HG02798 (cell line): ENCODE data around the gene TSHR.
A peak's percentile ranks its signal among the peaks of the same experiment; 100 is the strongest.
"Not testable (repeated sequence)": the region's sequence is repeated elsewhere in the genome, so short reads cannot be mapped to it uniquely, and the experiment has no call there.

Experiments used
- ATAC-seq: cut with Tn5 transposase; IDR thresholded peaks from one replicate; pipeline ENCODE4 v1.9.1; 2021; ENCODE audit warnings: mild to moderate bottlenecking; ENCODE audit not compliant: unreplicated experiment, poor library complexity

TSHR gene

GRCh38 chr14:80955416-80955941 is at the start of gene TSHR:
Gene TSHR (plus strand): TSS chr14:80955621. CDS start chr14:80955681, 60 bp downstream.
- ATAC-seq = no peak

DNA sequence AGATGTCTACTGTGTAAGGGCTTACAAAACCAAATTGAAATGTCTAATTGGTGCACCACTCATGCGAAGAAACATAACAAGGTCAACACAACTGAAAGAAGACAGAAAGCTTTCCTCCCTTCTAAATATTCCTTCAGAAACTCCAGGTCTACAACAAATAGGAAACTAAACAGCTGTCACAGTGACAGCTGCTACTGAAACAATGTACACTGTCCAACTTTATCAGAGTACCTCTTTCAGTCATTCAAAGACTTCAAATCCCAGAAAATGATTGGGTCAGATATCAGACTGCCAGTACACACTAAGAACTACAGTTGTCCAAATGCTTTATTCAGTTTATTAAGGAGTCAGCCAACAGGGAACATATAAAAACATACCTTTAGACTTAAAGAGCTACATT is 49.1 kb upstream of the TSHR start:
- no peak for ATAC-seq

- ATAC-seq = no peak
Measured at GRCh38 chr14:80906946-80907345, 48.5 kb upstream of the TSHR start.

DNA sequence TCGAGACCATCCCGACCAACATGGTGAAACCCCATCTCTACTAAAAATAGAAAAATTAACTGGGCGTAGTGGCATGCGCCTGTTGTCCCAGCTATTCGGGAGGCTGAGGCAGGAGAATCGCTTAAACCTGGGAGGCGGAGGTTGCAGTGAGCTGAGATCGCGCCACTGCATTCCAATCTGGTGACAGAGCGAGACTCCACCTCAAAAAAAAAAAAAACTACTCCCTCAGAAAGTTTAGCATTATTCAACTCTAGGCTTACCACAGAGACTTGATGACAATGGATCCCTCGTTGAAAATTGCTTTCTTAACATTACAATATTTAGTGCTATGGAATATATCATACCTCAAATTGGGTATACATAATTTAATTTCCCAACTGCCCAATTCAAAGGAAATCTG is 43.4 kb upstream of the TSHR start:
- ATAC-seq = not testable (repeated sequence)

- no peak for ATAC-seq
Measured at GRCh38 chr14:80919622-80920021, 35.8 kb upstream of the TSHR start.

DNA sequence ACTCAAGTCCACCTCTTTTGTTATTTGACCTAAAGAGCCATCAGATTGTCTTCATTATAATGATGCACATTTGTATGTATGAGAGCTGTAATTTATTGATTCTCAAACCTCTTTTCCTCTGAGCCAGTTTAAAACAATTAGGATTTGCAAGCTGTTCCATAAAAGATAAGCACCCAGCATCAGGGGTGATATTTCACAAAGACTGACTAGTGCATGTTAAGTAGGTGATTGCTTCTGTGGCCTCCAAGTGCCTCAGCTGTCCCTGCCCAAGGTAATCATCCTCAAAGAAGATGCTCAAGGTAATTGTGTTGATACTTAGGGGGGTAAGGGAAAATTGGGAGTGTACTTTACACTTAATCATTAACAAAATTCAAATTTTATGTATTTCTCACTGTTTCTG is 32.1 kb upstream of the TSHR start:
- ATAC-seq = no peak

GRCh38 chr14:80924365-80925103 is 30.9 kb upstream of the TSHR start:
- no peak for ATAC-seq

GRCh38 chr14:80926397-80927082 is 28.9 kb upstream of the TSHR start:
- no peak for ATAC-seq

GRCh38 chr14:80927083-80927989 is 28.1 kb upstream of the TSHR start:
- no peak for ATAC-seq

- peak; percentile 23 for ATAC-seq
Measured at GRCh38 chr14:80930095-80930494, 25.3 kb upstream of the TSHR start.

GRCh38 chr14:80930836-80931389 is 24.5 kb upstream of the TSHR start:
- peak; percentile 98 for ATAC-seq

- no peak for ATAC-seq
Measured at GRCh38 chr14:80933282-80933681, 22.1 kb upstream of the TSHR start.

GRCh38 chr14:80933686-80934085 is 21.7 kb upstream of the TSHR start:
- ATAC-seq = no peak

- ATAC-seq = no peak
Measured at GRCh38 chr14:80940146-80940545, 15.3 kb upstream of the TSHR start.

DNA sequence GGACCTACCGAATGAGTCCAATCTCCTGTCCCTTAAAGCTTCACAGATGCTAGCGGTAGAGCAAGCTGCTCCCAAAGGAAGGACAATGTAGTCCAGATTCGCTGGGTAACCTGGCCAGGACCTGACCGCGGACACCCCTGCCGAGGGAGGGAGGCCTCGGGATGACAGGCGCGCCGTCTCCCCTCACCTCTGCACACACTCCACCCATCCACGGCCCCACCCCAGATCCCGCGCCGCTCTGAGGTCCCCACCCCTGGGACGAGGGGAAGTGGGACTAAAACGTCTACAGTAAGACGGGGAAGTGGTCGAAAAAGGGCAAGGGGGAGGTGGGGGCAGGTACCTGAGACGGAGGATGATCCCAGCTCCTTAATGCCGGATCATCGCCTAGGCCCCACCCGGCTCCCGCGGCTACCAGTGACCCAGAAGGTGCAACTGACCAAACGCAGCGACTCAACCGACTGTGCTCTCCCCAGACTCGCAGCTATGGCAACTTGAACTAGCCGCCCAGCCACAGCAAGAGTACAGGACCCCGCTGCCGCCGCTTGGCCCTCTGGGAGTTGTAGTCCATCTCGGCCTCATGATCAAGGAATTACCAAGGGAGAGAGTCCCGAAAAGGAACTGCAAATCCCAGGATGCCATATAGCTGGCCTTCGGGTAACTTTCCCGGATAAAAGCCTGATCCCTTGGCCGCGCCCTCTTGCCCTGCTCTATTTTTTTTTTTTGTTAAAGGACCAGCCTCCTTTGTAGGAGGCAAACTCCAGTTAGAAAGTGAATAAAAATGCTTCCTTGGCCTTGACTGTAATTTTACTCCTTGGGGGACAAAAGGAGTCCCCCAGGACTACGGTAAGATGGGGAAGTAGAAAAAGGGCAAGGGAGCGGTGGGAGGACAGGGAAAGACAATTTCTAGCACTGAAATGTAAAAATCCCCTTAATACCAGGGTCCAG is 13.9 kb upstream of the TSHR start, which contains the start of gene CEP128:
Gene CEP128, minus strand, starts transcription at position 498 of the 945 bp plus-strand sequence.
- ATAC-seq = peak; percentile 99

DNA sequence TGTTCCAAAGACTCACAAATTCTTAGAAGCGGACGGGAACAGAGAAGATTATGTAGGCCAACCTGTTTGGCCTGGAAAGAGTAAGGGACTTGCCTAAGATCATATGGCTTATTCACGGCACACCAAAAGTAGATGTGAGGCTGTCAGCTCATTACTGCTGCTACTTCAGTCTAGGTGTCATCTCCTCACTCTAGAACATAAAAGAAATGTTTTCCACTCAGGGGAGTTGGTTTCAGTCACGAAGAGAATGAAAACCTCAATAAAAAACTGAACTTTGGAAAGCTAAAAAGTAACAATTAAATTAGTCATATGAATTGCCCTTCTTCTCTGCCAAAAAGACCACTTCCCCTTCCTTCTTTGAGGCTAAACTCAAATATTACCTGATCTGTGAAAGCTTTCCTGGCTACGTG is 13.2 kb upstream of the TSHR start:
- ATAC-seq = peak; percentile 18

DNA sequence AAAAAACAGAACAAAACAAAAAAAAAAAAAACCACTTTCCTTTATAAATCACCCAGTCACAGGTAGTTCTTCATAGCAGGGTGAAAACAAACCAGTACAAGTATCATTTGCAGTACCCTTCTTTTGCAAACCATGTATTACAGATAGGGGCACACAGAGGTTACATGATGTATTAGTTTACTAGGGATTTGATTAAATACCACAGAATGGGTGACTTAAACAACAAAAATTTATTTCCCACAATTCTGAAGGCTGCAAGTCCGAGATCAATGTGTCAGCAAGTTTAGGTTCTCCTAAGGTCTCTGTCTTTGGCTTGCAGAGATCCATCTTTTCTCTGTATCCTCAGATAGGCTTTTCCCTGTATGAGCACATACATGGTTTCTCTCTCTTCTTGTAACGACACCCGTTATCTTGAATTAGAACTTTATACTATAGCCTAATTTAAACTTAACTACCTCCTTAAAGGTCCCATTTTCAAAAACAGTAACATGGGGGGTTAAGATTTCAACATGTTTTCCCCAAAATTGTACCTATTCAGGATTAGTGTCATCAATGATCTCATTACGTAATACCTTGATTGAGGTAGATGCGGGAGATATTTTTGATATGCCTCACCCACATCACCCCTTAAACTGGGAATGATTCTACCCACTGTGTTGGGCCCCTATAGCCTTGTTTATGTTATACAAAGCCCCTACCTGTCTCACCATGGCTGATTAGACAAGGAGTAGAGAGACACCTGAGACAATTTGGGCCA is 10.4 kb upstream of the TSHR start:
- no peak for ATAC-seq

DNA sequence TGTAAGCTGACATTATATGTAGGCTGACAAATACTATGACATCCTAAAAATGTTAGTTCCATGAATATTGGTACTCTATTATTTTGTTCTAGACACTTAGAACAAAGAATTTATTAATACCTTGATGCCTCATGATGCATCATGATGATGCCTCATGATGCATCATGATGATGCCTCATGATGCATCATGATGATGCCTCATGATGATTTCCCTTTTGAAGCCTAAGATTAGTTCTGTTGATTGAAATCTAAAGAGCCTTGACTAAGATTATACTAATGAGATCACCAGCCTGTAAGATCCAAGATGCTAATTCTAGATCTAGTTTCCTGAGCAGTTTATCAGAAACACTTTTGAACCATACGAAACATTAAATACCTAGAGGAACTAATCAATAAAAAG is 9.2 kb upstream of the TSHR start:
- ATAC-seq = no peak
